SK-N-SH treated with all-trans-retinoic acid at 6 μM for 48 hours (cell line): ENCODE results near the gene SPEM2.

Experiments used
- ATAC-seq: fragments of 200-7000 bp; cut with Tn5 transposase; 3 replicates; pipeline ENCODE4 v1.9.1; 2020; ENCODE audit warnings: mild to moderate bottlenecking, moderate library complexity
- ARNTL ChIP-seq: fragments of 450-650 bp; formaldehyde crosslinking; IDR thresholded peaks from 2 replicates; pipeline ENCODE4 v1.5.0; 2020; ENCODE audit warnings: low read depth, mild to moderate bottlenecking, moderate library complexity, borderline replicate concordance
- BACH2 ChIP-seq: fragments of 250-450 bp; sonication (Bioruptor Pico); IDR thresholded peaks from 2 replicates; pipeline ENCODE4 v1.9.0; 2021; ENCODE audit warnings: mild to moderate bottlenecking, borderline replicate concordance
- CREB5 ChIP-seq: fragments of 250-450 bp; sonication (Bioruptor Pico); IDR thresholded peaks from 2 replicates; pipeline ENCODE4 v1.5.1; 2020; ENCODE audit warnings: low read depth, mild to moderate bottlenecking, moderate library complexity
- CSRNP3 ChIP-seq: fragments of 250-450 bp; sonication (Bioruptor Pico); IDR thresholded peaks from 2 replicates; pipeline ENCODE4 v1.5.1; 2021; ENCODE audit warnings: mild to moderate bottlenecking, moderate library complexity
- ESRRG ChIP-seq: fragments of 250-450 bp; sonication (Bioruptor Pico); IDR thresholded peaks from 2 replicates; pipeline ENCODE4 v1.6.1; 2021; ENCODE audit warnings: mild to moderate bottlenecking
- GLIS3 ChIP-seq: fragments of 250-450 bp; sonication (Bioruptor Pico); IDR thresholded peaks from 2 replicates; pipeline ENCODE4 v1.5.0; 2020; ENCODE audit warnings: mild to moderate bottlenecking, moderate library complexity
- ISL1 ChIP-seq: fragments of 250-450 bp; sonication (Bioruptor Pico); IDR thresholded peaks from 2 replicates; pipeline ENCODE4 v2.1.2; 2022; ENCODE audit warnings: mild to moderate bottlenecking, moderate library complexity
- OSR1 ChIP-seq: fragments of 250-450 bp; sonication (Bioruptor Pico); IDR thresholded peaks from 2 replicates; pipeline ENCODE4 v1.8.0; 2022; ENCODE audit warnings: moderate library complexity, mild to moderate bottlenecking, inconsistent platforms
- PATZ1 ChIP-seq: fragments of 250-450 bp; sonication (Bioruptor Pico); IDR thresholded peaks from 2 replicates; pipeline ENCODE4 v1.8.0; 2020; ENCODE audit warnings: mild to moderate bottlenecking, moderate library complexity, borderline replicate concordance
- POU6F1 ChIP-seq: fragments of 250-450 bp; sonication (Bioruptor Pico); IDR thresholded peaks from 2 replicates; pipeline ENCODE4 v1.8.0; 2021; ENCODE audit warnings: low read depth, mild to moderate bottlenecking, moderate library complexity, borderline replicate concordance
- RARB ChIP-seq: fragments of 250-450 bp; sonication (Bioruptor Pico); IDR thresholded peaks from 2 replicates; pipeline ENCODE4 v1.8.0; 2021; ENCODE audit warnings: mild to moderate bottlenecking, moderate library complexity
- SNAI2 ChIP-seq: fragments of 250-450 bp; sonication (Bioruptor Pico); IDR thresholded peaks from 2 replicates; pipeline ENCODE4 v1.5.0; 2020; ENCODE audit warnings: mild to moderate bottlenecking, moderate library complexity
- TCF4 ChIP-seq: fragments of 250-450 bp; sonication (Bioruptor Pico); IDR thresholded peaks from 2 replicates; pipeline ENCODE4 v1.8.0; 2021; ENCODE audit warnings: mild to moderate bottlenecking, moderate library complexity, borderline replicate concordance
- TOX ChIP-seq: fragments of 250-450 bp; sonication (Bioruptor Pico); IDR thresholded peaks from 2 replicates; pipeline ENCODE4 v1.8.0; 2021; ENCODE audit warnings: mild to moderate bottlenecking, moderate library complexity, borderline replicate concordance
- TSHZ2 ChIP-seq: fragments of 250-450 bp; sonication (Bioruptor Pico); IDR thresholded peaks from 2 replicates; pipeline ENCODE4 v1.5.0; 2020; ENCODE audit warnings: mild to moderate bottlenecking, moderate library complexity
- ZC3H10 ChIP-seq: fragments of 250-450 bp; sonication (Bioruptor Pico); IDR thresholded peaks from 2 replicates; pipeline ENCODE4 v1.5.1; 2021; ENCODE audit warnings: mild to moderate bottlenecking, moderate library complexity
- ZFP3 ChIP-seq: fragments of 250-450 bp; sonication (Bioruptor Pico); IDR thresholded peaks from 2 replicates; pipeline ENCODE4 v1.5.0; 2020; ENCODE audit warnings: mild to moderate bottlenecking, moderate library complexity
- ZFP30 ChIP-seq: fragments of 450-650 bp; formaldehyde crosslinking; IDR thresholded peaks from 2 replicates; pipeline ENCODE4 v1.5.0; 2022; ENCODE audit warnings: mild to moderate bottlenecking, moderate library complexity
- ZNF565 ChIP-seq: fragments of 450-650 bp; formaldehyde crosslinking; conservative IDR thresholded peaks from 2 replicates; pipeline ENCODE4 v1.5.0; 2020; ENCODE audit warnings: low read depth, mild to moderate bottlenecking, moderate library complexity
- ZNF70 ChIP-seq: fragments of 450-650 bp; formaldehyde crosslinking; IDR thresholded peaks from 2 replicates; pipeline ENCODE4 v1.5.0; 2020; ENCODE audit warnings: mild to moderate bottlenecking, moderate library complexity
- ZNF8 ChIP-seq: fragments of 450-650 bp; formaldehyde crosslinking; IDR thresholded peaks from 2 replicates; pipeline ENCODE4 v1.5.0; 2020; ENCODE audit warnings: mild to moderate bottlenecking, moderate library complexity

SPEM2 gene

GRCh38 chr17:7394452-7395191 is 30.8 kb upstream of the SPEM2 start, which contains the start of gene PLSCR3:
Gene PLSCR3, minus strand, starts transcription at chr17:7394525. Its CDS starts 415 bp downstream, at chr17:7394110.
- TF ChIP-seq ARNTL, result no peak
- TF ChIP-seq SNAI2 (CRISPR knock-in tag), result 0 out of 2 replicates have a peak, but pooled peaks have one; percentile 60
- no peak for TF ChIP-seq ESRRG

GRCh38 chr17:7396147-7396546 is 29.3 kb upstream of the SPEM2 start:
- ATAC-seq, result no peak
- no peak for TF ChIP-seq ZNF8
- no peak for TF ChIP-seq BACH2 (CRISPR knock-in tag)
- TF ChIP-seq TOX (CRISPR knock-in tag), result no peak
- no peak for TF ChIP-seq SNAI2 (CRISPR knock-in tag)
- no peak for TF ChIP-seq RARB (CRISPR knock-in tag)
- no peak for TF ChIP-seq ISL1 (CRISPR knock-in tag)
- no peak for TF ChIP-seq TSHZ2
- no peak for TF ChIP-seq CREB5 (CRISPR knock-in tag)
- no peak for TF ChIP-seq OSR1
- no peak for TF ChIP-seq ZFP3
- no peak for TF ChIP-seq ZC3H10 (CRISPR knock-in tag)
- TF ChIP-seq CSRNP3, result no peak
- TF ChIP-seq PATZ1 (CRISPR knock-in tag), result no peak
- no peak for TF ChIP-seq TCF4
- TF ChIP-seq ZNF565, result no peak
- TF ChIP-seq ARNTL, result no peak
- TF ChIP-seq GLIS3 (CRISPR knock-in tag), result no peak
- TF ChIP-seq ZFP30 (CRISPR knock-in tag), result no peak
- TF ChIP-seq POU6F1, result no peak
- TF ChIP-seq ESRRG, result no peak
- TF ChIP-seq, all 23 proteins: peak for 0

More at GRCh38 chr17:7394452-7395191, 30.8 kb upstream of the SPEM2 start, which contains the start of gene PLSCR3:
- ATAC-seq, result peak; percentile 91

- TF ChIP-seq ESRRG, result no peak
- no peak for TF ChIP-seq TSHZ2
- no peak for TF ChIP-seq ZFP3
- no peak for TF ChIP-seq ZNF70
- TF ChIP-seq ISL1 (CRISPR knock-in tag), result no peak
- TF ChIP-seq CREB5 (CRISPR knock-in tag), result no peak
- TF ChIP-seq TCF4, result no peak
- TF ChIP-seq ZC3H10 (CRISPR knock-in tag), result no peak
- no peak for ATAC-seq
These were observed 26.8 kb upstream of the SPEM2 start for GRCh38 chr17:7398612-7399011.
